GM18511 (cell line): ENCODE measurements around the gene SH3YL1.

Experiments
- ATAC-seq: cut with Tn5 transposase; IDR thresholded peaks from one replicate; pipeline ENCODE4 v1.9.1; 2021; ENCODE audit warnings: mild to moderate bottlenecking, moderate library complexity; ENCODE audit not compliant: unreplicated experiment

Gene SH3YL1

DNA sequence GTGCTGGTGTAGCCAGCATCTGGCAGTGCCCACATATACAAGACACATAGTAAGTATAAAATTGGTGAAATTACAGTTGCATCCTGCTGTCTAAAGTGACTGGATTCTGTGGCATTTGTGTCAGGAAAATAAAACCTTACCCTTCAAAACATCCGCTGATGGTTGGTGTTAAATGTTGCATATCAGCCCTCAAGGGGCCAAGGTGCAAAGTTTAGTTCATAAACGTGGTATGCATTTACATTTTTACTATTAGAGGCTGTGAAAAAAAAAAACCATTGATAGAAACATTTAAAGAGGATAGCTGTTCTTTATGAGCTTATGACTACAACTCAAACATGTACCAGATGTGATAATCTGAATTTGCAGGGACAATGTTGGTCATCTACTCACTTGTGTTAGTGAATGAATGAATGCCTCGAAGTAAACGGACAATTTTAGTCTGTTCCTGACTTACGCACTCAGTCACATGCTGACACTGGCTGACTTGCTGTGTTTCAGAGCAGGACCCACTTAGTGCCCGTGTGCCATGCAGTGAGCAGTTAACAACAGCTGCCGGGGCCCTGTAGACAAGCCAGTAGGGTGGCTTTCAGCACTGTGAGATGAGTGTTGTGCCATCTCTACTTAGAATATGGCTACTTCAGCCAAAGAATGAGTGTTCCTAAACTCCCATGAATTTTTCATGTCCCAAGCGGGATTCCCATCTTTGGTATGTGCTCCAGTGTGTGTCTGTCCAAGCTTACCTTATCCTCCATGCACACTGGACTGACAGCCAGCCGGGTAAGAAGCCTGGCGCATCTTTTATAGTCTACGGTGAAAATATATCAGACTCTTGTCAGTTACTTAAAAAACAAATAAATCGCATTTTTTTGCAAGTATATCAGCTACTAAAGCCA, 18.8 kb upstream of the SH3YL1 start:
- ATAC-seq = no peak

GRCh38 chr2:281381-281780, 17.5 kb upstream of the SH3YL1 start:
- no peak for ATAC-seq

GRCh38 chr2:280650-281110, 16.8 kb upstream of the SH3YL1 start:
- no peak for ATAC-seq

DNA sequence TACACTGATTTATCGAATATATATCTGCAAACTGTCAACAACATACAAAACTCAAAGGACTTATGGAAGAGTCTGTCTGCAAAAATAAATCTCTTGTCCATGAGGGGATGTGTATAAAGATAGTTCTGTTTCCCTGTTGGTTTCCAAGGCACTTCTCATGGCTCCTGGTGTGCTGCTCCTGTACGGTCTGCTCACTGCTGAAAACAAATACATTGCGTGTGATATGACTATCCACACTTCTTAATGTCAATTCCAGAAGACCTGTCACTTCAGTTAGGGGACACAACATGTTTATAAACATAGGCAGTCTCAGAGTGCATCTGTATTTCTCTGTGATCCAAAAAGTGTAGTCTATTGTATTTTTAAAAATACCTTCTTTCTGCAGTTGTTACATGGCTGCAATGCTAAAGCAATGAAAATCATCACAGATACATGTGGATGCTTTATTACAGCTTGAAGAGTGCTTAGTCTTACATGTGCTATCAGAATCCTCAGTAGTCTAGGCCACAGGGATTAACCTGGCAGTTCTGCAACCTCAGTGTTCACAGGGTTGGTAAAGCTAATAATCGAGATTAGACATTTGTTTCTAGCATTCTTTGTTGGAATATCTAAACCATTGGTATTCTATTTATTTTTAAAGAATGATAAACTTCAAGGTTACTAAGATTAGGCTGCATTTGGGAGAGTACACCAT, 16.3 kb upstream of the SH3YL1 start:
- no peak for ATAC-seq

GRCh38 chr2:279366-279765, 15.5 kb upstream of the SH3YL1 start:
- no peak for ATAC-seq

DNA sequence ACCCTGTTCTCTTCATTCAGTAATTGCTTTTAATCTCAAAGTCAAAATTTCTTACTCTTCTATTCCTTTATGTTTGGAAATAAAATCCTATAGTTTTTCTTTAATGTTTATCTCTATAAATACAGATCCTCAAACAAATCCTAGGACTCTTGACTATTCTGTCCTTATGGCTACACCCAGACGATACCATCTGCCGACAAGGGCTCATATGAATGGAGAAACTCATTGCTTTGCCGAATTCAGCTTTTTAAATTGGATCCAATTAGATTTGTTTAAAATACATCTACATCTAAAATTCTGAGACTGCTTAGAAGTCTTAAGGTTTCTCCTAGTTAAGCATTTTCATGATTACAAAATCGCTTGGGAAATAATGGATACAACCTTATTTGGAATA, 15.1 kb upstream of the SH3YL1 start:
- ATAC-seq = no peak

DNA sequence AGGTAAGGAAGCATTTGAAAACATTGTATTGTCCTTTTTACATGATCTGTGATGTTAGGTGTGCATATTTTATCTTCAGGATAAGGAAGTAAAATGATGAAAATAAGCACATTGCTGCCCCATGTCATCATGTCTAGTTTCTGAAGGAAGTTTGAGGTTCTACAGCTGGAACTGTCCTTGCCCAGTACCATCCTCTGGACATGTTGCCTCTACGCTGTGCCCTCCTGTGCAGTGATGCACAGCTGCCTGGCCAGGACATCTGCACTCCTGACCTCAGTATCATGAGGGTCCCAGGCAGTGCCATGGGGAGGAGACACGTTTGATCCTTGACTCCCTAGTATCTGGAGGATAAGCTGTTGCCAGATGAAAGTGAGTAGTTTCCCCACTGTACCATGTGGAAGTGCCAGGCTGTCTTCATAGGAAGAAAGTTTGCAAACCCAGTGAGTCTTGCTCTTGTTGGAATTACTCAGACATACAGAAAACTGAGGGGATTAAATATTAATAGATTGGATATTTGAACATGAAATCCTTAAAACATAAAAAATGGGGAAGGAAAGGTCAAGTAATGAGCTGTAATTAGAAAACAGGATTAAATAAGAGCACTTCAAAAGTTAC, 14.6 kb upstream of the SH3YL1 start:
- no peak for ATAC-seq

GRCh38 chr2:275466-275865, 11.6 kb upstream of the SH3YL1 start:
- peak; percentile 99 for ATAC-seq

DNA sequence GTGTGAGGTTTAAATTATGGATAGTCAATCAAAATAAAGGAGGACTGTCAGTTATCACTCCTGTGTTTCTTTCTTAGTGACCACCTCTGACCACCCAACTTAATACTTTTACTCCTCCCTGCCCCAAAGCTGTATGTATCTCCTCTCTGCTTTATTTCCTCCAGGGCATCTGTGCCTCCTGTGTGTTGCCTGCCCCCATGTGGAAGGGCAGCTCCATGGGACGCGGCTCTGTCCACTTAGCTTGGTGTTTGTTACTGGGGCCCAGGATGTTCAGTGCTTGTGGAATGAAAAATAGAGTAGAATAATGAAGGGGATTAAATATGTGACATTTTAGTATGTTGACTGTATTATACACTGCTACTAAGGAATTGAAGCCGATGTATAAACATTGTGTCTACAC, 10.7 kb upstream of the SH3YL1 start:
- ATAC-seq = no peak

DNA sequence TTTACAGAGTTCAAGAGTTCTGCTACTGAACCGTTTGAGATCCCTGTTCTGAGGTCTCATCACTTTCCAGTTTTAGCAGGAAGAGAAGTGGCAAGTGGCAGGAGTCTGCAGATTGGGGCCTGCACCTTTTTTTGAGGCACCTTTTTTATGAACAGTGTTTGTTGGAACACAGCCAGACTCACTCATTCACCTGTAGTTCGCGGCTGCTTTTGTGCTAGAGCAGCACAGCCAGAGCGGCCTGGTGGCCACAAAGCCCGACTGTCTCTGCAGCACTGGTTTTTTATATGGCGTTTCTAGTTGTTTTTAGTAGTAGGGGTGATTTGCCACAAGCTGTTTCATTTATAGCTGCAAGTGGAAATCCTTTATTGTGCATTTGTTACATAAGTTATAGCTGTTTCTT, 9.5 kb upstream of the SH3YL1 start:
- no peak for ATAC-seq

- ATAC-seq = no peak
Measured at GRCh38 chr2:271917-272316, 8.1 kb upstream of the SH3YL1 start.

- no peak for ATAC-seq
Measured at GRCh38 chr2:270861-271260, 7.0 kb upstream of the SH3YL1 start.

- no peak for ATAC-seq
Measured at GRCh38 chr2:269356-270030, 5.7 kb upstream of the SH3YL1 start.

GRCh38 chr2:268323-268722, 4.5 kb upstream of the SH3YL1 start:
- ATAC-seq = no peak

- peak; percentile 89 for ATAC-seq
Measured at GRCh38 chr2:264493-265468, 949 bp upstream of the SH3YL1 start, which contains the start of gene ACP1. Gene ACP1 (plus strand): TSS chr2:264947. CDS start chr2:264965, 18 bp downstream.

DNA sequence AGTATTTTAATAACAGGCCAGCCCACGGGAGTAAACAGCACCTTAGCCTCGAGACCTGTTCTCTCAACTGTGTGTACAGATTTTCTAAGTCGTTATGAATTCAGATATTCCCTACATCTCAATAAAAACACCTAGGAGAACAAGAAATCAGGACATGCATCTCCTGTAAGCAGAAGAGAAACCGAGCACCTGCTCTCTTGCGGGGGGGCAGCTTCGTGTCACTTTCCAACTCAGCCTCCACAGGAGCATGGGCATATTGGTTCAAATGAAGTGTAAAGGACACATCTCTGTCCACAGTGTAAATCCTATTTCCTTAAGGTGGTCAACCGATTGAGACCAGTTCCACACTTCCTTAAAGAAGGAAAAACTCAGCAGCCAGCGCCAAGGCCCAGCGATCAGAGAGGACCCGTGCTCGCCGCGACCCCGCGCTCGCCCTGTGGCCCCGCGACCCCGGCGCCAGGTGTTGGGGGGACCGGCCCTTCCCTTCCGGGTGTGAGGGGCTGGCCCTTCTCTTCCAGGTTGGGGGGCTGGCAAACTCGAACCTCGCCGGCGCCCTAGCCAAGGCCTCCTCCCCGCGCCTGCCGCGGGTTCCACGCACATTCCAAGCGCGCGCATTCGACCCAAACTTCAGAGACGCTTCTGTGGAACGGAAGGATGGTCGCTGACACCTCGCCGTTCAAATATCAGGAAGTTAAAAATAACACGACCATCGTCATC, 652 bp downstream of the SH3YL1 start:
- no peak for ATAC-seq

DNA sequence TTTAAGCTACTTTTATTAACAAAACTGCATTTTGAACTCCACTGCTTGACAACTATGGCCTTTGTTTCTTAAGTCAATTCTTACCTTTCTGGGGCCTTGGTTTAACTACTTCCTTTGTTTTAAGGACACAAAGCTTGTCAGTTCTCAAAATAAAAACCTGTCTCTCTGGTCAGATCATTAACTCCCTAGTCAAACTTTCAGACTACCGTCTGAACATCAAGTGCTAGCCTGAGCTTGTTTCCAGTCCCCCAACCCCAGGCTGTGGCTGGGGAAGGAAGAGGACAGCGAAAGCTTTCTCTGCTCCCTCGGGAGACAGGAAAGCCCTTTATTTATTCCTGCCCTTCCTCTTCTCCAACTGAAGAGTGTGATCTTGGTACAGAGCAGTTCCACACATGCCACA, 1.7 kb downstream of the SH3YL1 start:
- no peak for ATAC-seq

DNA sequence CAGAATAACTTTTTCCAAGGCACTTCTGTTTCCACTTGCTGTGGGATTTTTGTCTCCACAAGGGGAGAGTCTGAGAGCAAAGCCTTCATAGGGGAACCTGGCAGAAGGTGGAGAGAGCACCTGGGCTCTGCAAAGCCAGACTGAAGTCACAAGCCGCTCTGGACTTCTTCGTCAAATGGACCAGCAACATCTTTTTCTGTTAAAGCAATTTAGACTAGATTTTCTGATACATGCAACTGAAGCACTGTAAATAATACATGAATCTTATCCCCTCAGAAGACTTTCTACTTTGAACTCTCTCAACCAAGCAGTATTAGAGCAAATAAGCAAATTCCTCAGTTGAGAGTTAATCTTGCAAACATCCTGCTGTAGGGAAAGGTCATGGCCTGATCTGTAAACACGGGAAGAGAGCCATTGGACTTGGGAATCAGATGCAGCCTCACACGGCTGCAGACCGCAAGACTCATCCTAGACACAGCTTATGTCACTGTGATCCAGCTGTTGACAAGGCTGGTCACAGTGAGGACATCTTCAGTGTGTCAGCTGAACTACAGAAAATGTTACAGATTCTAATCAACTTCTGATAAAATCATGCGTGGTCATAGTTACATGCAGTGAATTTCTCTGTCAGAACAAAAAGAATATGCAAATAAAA, 3.2 kb downstream of the SH3YL1 start:
- ATAC-seq = no peak
